NCI-H1930 (cell line): ENCODE measurements around the gene TTYH2.
"Not testable (repeated sequence)": the region's sequence is repeated elsewhere in the genome, so short reads cannot be mapped to it uniquely, and the experiment has no call there.

Experiments
- DNase-seq, 2 experiments: peaks; one replicate each; lab custom pipeline; 2025; lab: John Stamatoyannopoulos, UW

Gene TTYH2

DNA sequence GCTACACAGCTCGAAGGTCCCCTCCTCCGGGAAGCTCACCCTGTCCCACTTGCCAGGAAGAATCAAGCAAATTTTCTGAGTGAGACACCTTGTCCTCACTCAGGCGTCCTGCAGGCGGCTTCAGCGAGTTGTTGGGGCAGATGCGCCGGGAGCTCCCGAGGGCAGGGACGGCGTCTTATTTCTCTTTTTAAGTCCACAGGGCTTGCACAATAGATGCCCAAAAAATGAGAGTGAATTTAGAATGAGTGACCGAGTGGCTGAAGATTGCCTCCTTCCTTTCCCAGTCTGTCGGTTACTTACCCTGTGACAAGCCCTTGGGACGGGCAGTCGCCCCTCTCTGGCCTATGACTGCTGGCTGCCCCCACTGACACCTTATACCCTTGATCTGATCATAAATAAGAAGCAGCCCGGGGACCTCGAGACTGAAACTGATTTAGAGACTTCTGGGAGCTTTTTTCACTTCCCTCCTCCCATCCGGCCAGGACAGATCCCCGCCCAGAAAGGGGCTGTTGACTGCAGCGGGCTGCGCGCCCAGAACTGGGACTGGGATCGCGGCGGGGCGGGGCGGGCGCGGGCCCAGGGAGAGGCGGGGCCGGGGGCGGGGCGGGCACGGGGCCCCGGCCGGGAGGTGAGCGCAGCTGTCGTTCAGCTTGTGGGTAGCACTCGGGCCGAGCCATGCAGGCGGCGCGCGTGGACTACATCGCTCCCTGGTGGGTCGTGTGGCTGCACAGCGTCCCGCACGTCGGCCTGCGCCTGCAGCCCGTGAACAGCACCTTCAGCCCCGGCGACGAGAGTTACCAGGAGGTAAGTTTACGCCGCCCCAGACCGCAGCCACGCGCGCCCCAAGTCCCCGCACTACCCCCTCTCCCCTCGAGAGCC lies at the start of gene TTYH2:
Gene TTYH2, plus strand, starts transcription at position 659 of the 879 bp plus-strand sequence. Its CDS starts 17 bp downstream, at position 676.
- peak in 1 of 2 experiments; percentile 35 for DNase-seq

- DNase-seq: no peak
Observed at GRCh38 chr17:74163836-74164235, 49.5 kb upstream of the TTYH2 start.

DNA sequence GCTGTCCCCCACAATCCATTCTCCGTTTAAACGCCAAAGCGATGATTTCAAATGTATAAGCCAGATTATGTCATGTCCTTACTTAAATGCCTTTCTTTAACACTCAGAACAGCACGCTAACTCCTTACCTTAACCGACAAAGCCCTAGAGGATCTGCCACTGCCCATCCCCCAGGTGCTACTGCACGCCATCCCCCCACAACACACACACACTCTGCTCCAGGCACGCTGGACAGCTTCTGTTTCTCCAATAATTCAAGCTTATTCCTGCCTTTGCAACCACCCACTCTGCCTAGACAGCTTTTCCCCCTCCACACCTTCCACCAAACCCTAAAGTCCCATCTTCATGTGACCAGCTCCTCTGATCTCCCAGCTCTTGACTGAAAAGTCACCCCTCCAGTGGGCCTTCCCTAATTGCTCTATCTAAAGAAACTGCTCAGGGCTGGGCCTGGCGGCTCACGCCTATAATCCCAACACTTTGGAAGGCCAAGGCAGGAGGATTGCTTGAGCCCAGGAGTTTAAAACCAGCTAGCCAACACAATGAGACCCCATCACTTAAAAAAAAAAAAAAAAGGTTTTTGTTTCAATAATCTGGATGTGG lies 48.8 kb upstream of the TTYH2 start:
- no peak for DNase-seq

DNA sequence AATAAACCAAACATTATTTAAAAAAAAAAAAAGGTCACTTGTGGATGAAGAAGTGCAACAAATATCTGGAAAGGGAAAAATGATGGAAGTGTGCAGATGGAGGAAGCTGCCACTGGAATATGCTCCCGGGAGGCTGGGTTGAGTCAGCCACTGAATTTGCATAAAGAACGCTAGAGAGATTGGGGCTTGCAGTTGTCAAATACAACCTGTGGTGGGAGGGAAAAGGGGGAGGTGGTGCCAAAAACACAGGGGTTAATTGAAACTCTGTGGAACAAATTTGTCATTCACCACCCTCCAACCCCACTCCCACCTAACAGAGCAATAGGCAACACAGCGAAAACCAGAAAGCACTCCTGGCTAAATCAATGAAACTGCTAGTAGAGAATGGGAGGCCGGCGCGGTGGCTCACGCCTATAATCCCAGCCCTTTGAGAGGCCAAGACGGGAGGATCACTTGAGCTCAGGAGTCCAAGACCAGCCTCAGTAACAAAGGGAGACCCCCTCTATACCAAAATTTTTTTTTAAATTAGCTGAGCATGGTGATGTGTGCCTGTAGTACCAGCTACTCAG lies 47.5 kb upstream of the TTYH2 start:
- no peak for DNase-seq

DNA sequence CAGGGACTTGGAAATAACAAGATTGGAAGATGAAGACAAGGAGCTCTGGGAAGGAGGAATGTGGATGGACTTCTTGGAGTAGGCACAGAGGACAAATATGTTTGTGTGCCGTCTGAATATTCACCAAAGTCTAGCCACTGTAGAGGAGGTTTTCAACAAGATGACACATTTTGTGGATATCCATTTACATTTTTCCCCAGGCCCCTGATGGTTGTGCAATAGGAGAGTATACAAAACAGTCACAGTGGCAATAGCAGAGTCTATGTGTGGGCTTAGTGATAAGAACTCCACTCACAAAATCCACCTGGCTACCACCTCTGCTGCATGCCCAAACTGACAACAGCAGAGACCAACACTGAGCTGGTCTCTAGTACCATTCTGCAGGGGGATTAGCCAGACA lies 42.4 kb upstream of the TTYH2 start:
- no peak for DNase-seq

- DNase-seq: no peak
Observed at GRCh38 chr17:74172700-74173099, 40.7 kb upstream of the TTYH2 start.

GRCh38 chr17:74176546-74177001 lies 36.8 kb upstream of the TTYH2 start:
- peak; percentile 41 to 70 for DNase-seq

DNA sequence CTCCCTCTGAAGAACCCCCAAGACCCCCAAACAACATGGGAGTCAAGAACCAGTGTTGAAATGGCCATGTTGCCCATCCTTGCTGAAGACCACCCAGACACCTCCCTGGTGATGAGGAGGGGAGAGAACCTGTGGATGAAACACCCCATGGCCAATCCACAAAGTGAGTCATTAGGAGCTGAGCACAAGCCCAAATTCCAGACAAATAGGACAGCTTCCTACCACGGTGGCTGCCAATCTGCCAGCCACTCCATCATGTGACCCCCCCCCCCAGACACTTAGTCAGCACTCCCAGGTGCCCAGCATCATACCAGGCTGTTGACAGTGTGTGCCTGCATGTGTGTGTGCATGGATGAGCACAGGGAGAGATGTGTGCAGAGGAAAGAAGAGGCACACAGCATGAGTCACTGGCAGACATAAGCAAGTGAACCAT lies 36.3 kb upstream of the TTYH2 start:
- DNase-seq: no peak

DNA sequence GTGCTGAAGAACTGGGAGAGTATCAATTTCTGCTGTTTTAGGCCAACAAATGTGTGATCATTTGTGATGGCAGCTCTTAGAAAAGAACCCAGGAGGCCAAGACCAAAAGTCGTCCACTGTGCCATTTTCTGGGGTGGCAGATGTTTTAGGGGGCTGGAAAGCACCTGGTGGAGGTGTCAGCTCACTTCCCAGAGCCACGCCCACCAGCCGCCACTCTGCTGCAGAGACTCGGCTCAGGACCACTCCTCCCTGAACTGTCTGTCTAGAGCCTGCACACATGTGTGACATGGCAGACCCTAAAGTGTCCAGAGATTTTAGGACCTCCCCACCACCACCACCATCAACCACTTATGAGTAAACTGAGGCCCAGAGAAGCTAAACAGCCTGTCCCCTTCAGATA lies 33.8 kb upstream of the TTYH2 start:
- DNase-seq: no peak

GRCh38 chr17:74180336-74180735 lies 33.0 kb upstream of the TTYH2 start:
- DNase-seq: no peak

DNA sequence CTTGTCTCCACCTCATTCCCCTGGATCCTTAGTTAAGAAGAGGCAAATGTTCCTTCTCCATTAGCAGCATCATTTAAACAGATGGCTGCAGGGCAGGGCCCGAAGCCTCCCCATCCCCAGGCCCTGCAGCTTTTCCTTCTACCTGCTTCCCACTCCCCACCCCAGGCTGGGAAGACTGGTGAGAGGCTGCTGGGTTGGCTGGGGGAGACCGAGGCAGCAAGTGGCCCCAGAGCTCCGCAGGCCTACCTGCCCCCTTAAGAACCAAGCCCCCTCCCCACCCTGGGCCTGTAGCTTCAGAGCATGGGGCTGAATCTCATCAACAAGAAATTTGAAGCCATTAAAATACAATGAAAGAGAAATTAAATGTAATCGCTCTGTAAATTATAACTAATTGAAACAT lies 32.0 kb upstream of the TTYH2 start:
- DNase-seq: no peak

- no peak for DNase-seq
Observed at GRCh38 chr17:74182041-74182723, 31.2 kb upstream of the TTYH2 start.

- DNase-seq: no peak
Observed at GRCh38 chr17:74183411-74183810, 30.0 kb upstream of the TTYH2 start.

GRCh38 chr17:74185571-74186185 lies 27.7 kb upstream of the TTYH2 start:
- DNase-seq: no peak

- no peak for DNase-seq
Observed at GRCh38 chr17:74186498-74186897, 26.9 kb upstream of the TTYH2 start.

DNA sequence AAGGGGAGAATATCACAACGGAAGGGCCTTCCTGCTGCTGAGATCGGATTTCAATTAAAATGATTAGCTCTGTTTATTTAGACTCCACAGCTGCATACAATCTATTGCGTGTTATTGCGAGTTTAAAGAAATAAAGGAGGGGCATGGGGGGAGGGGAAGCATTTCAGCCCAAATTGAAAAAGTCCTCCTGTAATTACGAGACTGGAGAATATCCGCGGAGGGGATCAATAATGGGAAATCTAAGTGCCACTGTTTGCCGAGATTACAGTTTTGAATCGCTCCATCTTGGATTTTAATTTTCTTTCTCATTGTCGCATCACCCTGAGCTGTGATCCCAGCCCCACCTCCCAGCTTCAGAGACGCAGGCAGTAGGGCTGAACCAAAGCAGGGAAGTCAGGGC lies 25.6 kb upstream of the TTYH2 start:
- DNase-seq: no peak

GRCh38 chr17:74188687-74189086 lies 24.7 kb upstream of the TTYH2 start:
- DNase-seq: not testable (repeated sequence)

- peak in 1 of 2 experiments; percentile 44 for DNase-seq
Observed at GRCh38 chr17:74190154-74190553, 23.2 kb upstream of the TTYH2 start.

DNA sequence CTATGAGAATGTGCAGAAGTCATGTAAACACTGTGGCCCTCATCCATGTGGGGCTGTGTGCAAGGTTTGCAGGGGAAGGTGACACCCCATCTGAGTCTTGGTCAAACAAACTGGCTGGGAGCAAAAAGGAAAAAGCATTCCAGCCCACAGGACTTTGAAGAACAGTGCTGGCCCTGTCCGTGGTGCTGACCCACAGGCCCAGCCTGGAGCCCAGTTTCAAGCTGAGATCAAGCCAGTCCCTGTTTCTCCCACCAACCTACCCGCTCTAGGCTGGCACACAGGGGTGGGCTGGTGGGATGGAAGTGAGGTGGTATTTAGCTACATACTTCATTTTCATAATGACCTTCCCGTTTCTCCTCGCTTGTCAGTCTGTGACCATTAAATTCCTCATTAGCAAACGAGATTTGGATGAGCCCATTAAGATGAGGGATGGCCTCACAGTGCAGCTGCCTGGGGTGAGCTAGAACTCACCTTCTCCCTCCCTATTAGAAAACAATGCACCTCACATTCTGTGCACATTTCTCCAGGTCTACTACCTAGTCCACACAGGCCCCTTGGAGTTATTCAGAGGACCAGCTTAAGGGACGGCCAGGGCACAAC lies 22.5 kb upstream of the TTYH2 start:
- DNase-seq: no peak

DNA sequence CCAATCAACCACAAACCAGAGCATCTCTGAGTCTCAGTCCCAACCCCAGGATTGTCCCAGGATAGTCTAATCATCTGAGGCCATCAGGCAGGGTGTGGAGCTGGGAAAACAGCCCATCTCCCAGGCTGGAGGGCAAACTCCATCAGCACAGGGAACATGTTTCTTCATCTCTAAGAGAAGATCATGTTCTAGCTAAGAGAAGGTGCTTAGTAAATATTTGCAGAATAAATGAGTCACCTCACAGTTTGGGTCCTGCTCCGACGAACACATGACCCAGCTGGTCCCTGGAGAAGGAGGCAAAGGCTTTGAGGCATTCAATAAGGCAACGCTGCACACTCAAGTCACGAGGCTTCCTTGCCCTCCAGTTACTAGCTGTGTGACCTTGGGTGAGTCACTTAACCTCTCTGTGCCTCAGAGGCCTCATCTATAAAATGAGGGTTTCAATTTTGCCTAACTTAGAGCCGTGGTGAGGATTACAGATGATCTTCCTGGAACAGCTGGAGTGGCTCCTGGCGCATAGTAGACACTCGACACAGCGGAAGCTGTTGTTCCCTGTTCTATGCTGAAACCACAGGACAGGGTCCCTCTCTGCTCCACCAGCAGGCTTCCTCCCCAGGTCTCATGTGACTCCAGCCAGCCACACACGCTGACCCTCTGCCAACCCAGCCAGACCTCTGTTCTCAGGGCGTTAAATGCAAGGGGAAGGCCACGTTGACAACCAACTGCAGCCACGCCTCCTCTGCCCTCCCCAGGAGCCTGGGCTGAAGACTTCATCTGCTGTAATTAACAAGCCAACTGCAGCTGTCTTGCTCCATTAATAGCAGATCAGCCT lies 20.2 kb upstream of the TTYH2 start:
- no peak for DNase-seq

DNA sequence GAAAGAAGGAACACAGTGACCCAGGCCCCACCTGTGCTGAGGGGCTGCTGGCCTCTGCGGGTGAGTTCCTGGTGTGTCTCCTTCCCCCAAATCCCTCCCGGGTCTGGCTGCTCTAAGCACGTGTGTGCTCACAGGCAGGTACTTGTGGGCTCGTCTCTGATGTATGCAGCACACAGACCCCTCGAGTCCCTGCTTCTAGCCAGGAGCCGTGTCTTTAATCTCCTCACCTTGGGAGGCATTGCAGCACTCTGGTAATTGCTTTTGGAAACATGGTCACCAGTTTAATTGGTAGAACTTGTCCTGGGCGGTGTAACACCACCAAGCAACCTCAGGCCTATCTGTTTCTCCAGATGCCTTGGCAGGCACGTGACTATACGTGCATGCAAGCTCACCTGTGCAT lies 18.7 kb upstream of the TTYH2 start:
- DNase-seq: no peak
